IPS DF 6.9 (cell line): Measurements from ENCODE around the gene PLA2G15.

ENCODE experiments used
- DNase-seq: peaks from one replicate; pipeline ENCODE4 v3.0.0-alpha.2; 2013; ENCODE audit warnings: low read depth, low spot score
- H3K27ac ChIP-seq: one replicate; pipeline ENCODE4 v1.5.1; 2013; ENCODE audit warnings: low read length, control low read depth
- H3K27me3 ChIP-seq: 2 replicates; pipeline ENCODE4 v1.6.1; 2013; ENCODE audit warnings: mild to moderate bottlenecking, low read length; ENCODE audit not compliant: control insufficient read depth, insufficient read depth
- H3K36me3 ChIP-seq: 2 replicates; pipeline ENCODE4 v1.6.1; 2013; ENCODE audit warnings: low read length; ENCODE audit not compliant: control insufficient read depth, insufficient read depth
- H3K4me1 ChIP-seq: 2 replicates; pipeline ENCODE4 v1.6.1; 2013; ENCODE audit warnings: low read length; ENCODE audit not compliant: control insufficient read depth, insufficient read depth
- H3K4me3 ChIP-seq: 2 replicates; pipeline ENCODE4 v1.5.1; 2013; ENCODE audit warnings: mild to moderate bottlenecking, low read length
- H3K9me3 ChIP-seq: 2 replicates; pipeline ENCODE4 v1.6.1; 2013; ENCODE audit warnings: low read length, inconsistent platforms; ENCODE audit not compliant: control insufficient read depth, insufficient read depth
- WGBS: extraction: QIAGEN DNeasy Blood & Tissue Kit; methylation state at CpG from one replicate; pipeline ENCODE4 v1.1.7; 2013; ENCODE audit warnings: mixed read lengths, missing lambda C conversion rate; ENCODE audit not compliant: insufficient read length, insufficient coverage; 5-methylcytosine and 5-hydroxymethylcytosine counted together

The PLA2G15 gene

GRCh38 chr16:68244903-68245853, at the start of gene PLA2G15:
Gene PLA2G15 (plus strand): TSS chr16:68245373. CDS start chr16:68245427, 54 bp downstream.
- no peak for DNase-seq
- no peak within 1 kb of the TSS for H3K27ac ChIP-seq
- no peaks in the 10 kb centered on the region for H3K27me3 ChIP-seq
- no CpG with 5 or more reads among the region's 75 CpGs for WGBS
- no peaks in the 10 kb centered on the region for H3K9me3 ChIP-seq
- no peaks in the 10 kb centered on the region for H3K4me1 ChIP-seq
- peak within 1 kb of the TSS; percentile 83 for H3K4me3 ChIP-seq
- H3K36me3 ChIP-seq: no peaks in the 10 kb centered on the region

GRCh38 chr16:68197250-68197649, 47.9 kb upstream of the PLA2G15 start:
- no CpG with 5 or more reads among the region's 2 CpGs for WGBS
- H3K4me3 ChIP-seq: no peak overlapping the region
- no peak for DNase-seq
- H3K9me3 ChIP-seq: no peaks in the 10 kb centered on the region
- no peak overlapping the region for H3K27ac ChIP-seq
- no peaks in the 10 kb centered on the region for H3K27me3 ChIP-seq
- H3K4me1 ChIP-seq: no peaks in the 10 kb centered on the region
- no peaks in the 10 kb centered on the region for H3K36me3 ChIP-seq

GRCh38 chr16:68200088-68200783, 44.9 kb upstream of the PLA2G15 start:
- no peaks in the 10 kb centered on the region for H3K4me1 ChIP-seq
- no CpG with 5 or more reads among the region's 3 CpGs for WGBS
- H3K4me3 ChIP-seq: no peak overlapping the region
- no peaks in the 10 kb centered on the region for H3K9me3 ChIP-seq
- no peaks in the 10 kb centered on the region for H3K27me3 ChIP-seq
- H3K27ac ChIP-seq: no peak overlapping the region
- H3K36me3 ChIP-seq: no peaks in the 10 kb centered on the region
- DNase-seq: no peak

GRCh38 chr16:68202091-68202519, 43.1 kb upstream of the PLA2G15 start:
- no peak overlapping the region for H3K27ac ChIP-seq
- no peaks in the 10 kb centered on the region for H3K36me3 ChIP-seq
- H3K4me1 ChIP-seq: no peaks in the 10 kb centered on the region
- no peaks in the 10 kb centered on the region for H3K27me3 ChIP-seq
- no peaks in the 10 kb centered on the region for H3K9me3 ChIP-seq
- H3K4me3 ChIP-seq: no peak overlapping the region
- DNase-seq: no peak

- Histone ChIP-seq H3K4me3 (no peak overlapping the region), H3K4me1 (no peaks in the 10 kb centered on the region), H3K27me3 (no peaks in the 10 kb centered on the region), H3K36me3 (no peaks in the 10 kb centered on the region), H3K27ac (no peak overlapping the region), H3K9me3 (no peaks in the 10 kb centered on the region)
- WGBS: no CpG with 5 or more reads among the region's 2 CpGs
- DNase-seq: no peak
Measured at GRCh38 chr16:68206245-68206644, 38.9 kb upstream of the PLA2G15 start.

GRCh38 chr16:68214726-68215125, 30.4 kb upstream of the PLA2G15 start:
- no peak overlapping the region for H3K27ac ChIP-seq
- no CpG with 5 or more reads among the region's 3 CpGs for WGBS
- no peak for DNase-seq
- no peak overlapping the region for H3K4me3 ChIP-seq
- H3K36me3 ChIP-seq: no peaks in the 10 kb centered on the region
- no peaks in the 10 kb centered on the region for H3K27me3 ChIP-seq
- H3K9me3 ChIP-seq: no peaks in the 10 kb centered on the region
- H3K4me1 ChIP-seq: no peaks in the 10 kb centered on the region

GRCh38 chr16:68215302-68215701, 29.9 kb upstream of the PLA2G15 start:
- Histone ChIP-seq H3K36me3 (no peaks in the 10 kb centered on the region), H3K27me3 (no peaks in the 10 kb centered on the region), H3K9me3 (no peaks in the 10 kb centered on the region), H3K4me1 (no peaks in the 10 kb centered on the region), H3K27ac (no peak overlapping the region), H3K4me3 (no peak overlapping the region)
- whole genome bisulfite sequencing: 100% methylated on average over 1 of the region's 1 CpG
- DNase-seq: no peak

GRCh38 chr16:68216240-68216639, 28.9 kb upstream of the PLA2G15 start:
- no CpG with 5 or more reads among the region's 3 CpGs for WGBS
- Histone ChIP-seq H3K4me3 (no peak overlapping the region), H3K27me3 (no peaks in the 10 kb centered on the region), H3K4me1 (no peaks in the 10 kb centered on the region), H3K27ac (no peak overlapping the region), H3K9me3 (no peaks in the 10 kb centered on the region), H3K36me3 (no peaks in the 10 kb centered on the region)
- no peak for DNase-seq

- no peaks in the 10 kb centered on the region for H3K9me3 ChIP-seq
- no peaks in the 10 kb centered on the region for H3K27me3 ChIP-seq
- no peak overlapping the region for H3K27ac ChIP-seq
- no peak overlapping the region for H3K4me3 ChIP-seq
- no peak for DNase-seq
- H3K36me3 ChIP-seq: no peaks in the 10 kb centered on the region
- H3K4me1 ChIP-seq: no peaks in the 10 kb centered on the region
- WGBS: no CpG with 5 or more reads among the region's 4 CpGs
Measured at GRCh38 chr16:68217506-68217905, 27.7 kb upstream of the PLA2G15 start.

GRCh38 chr16:68219725-68220351, 25.3 kb upstream of the PLA2G15 start:
- no peak overlapping the region for H3K27ac ChIP-seq
- H3K27me3 ChIP-seq: no peaks in the 10 kb centered on the region
- H3K9me3 ChIP-seq: no peaks in the 10 kb centered on the region
- no peak for DNase-seq
- no peak overlapping the region for H3K4me3 ChIP-seq
- no CpG with 5 or more reads among the region's 6 CpGs for WGBS
- H3K4me1 ChIP-seq: no peaks in the 10 kb centered on the region
- no peaks in the 10 kb centered on the region for H3K36me3 ChIP-seq
